Adrenal gland (tissue), 5 donors: ENCODE results near the gene RAB25.

ENCODE experiments used
- POLR2A ChIP-seq, 2 donors: fragments of 450-650 bp; IDR thresholded peaks; one replicate each; pipeline ENCODE4 v1.6.1; 2017; ENCODE audit warnings: antibody characterized with exemption in 2 of 2, mild to moderate bottlenecking in 2 of 2, moderate library complexity in 1 of 2
- TF ChIP-seq, protein P1 (sequence below), 6 experiments: fragments of 450-650 bp in 4 of 6; fragments of 200-600 bp in 2 of 6; sonication (generic) in 1 of 6; IDR thresholded peaks; 1 replicate in 5 of 6; 2 replicates in 1 of 6; pipeline versions ENCODE4 v1.5.1 to v1.8.0; 2016 to 2021; ENCODE audit warnings: antibody characterized with exemption in 6 of 6, mild to moderate bottlenecking in 2 of 6, moderate library complexity in 1 of 6
- donor health status: DM: no; HTN: no; CAD: no.

DNA sequence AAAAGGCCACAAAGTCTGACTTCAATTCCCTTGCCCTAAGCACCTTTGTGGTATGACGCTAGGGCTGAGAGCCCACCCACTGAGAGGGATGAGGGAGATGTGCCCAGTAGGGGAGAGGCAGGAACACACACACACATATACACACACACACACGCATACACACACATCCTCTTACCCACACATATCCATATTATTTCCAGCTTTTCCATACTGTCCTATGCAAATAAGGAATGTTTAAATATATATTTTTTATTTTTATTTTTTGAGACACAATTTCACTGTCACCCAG is 3.0 kb downstream of the RAB25 start:
- TF ChIP-seq, protein P1, sequence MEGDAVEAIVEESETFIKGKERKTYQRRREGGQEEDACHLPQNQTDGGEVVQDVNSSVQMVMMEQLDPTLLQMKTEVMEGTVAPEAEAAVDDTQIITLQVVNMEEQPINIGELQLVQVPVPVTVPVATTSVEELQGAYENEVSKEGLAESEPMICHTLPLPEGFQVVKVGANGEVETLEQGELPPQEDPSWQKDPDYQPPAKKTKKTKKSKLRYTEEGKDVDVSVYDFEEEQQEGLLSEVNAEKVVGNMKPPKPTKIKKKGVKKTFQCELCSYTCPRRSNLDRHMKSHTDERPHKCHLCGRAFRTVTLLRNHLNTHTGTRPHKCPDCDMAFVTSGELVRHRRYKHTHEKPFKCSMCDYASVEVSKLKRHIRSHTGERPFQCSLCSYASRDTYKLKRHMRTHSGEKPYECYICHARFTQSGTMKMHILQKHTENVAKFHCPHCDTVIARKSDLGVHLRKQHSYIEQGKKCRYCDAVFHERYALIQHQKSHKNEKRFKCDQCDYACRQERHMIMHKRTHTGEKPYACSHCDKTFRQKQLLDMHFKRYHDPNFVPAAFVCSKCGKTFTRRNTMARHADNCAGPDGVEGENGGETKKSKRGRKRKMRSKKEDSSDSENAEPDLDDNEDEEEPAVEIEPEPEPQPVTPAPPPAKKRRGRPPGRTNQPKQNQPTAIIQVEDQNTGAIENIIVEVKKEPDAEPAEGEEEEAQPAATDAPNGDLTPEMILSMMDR (IDR thresholded peaks at IDR 0.05), result no peak
- TF ChIP-seq POLR2A (IDR thresholded peaks at IDR 0.05), result no peak
